Body of pancreas (tissue), 4 donors: ENCODE measurements around the gene LSAMP. TPM values are rescaled to one million over a fixed set of nuclear protein-coding genes. Genes with fewer than 3 reads are reported as not detected.

Experiments
- ATAC-seq: fragments of 150-250 bp; one replicate; pipeline ENCODE4 v1.9.1; 2016
- DNase-seq, 4 donors: peaks; one replicate each; pipeline ENCODE4 v3.0.0-alpha.2; 2019
- H3K27ac ChIP-seq, 4 donors: fragments of 200-600 bp; sonication (generic); 1 replicate in 3 of 4; 2 replicates in 1 of 4; pipeline versions ENCODE4 v1.5.1 to v1.6.1; 2016 to 2019; ENCODE audit warnings: mild to moderate bottlenecking in 1 of 4, mixed read lengths in 1 of 4, moderate library complexity in 1 of 4
- H3K27me3 ChIP-seq, 2 donors: fragments of 200-600 bp; sonication (generic); one replicate each; pipeline ENCODE4 v1.6.0; 2016; ENCODE audit warnings: mild to moderate bottlenecking in 1 of 2
- H3K36me3 ChIP-seq, 2 donors: fragments of 200-600 bp; sonication (generic); replicated peaks in 1 of 2; 2 replicates each; pipeline ENCODE4 v1.5.1; 2016; ENCODE audit warnings: low read depth in 2 of 2; ENCODE audit not compliant: insufficient read depth in 1 of 2
- H3K4me1 ChIP-seq: fragments of 200-600 bp; sonication (generic); one replicate; pipeline ENCODE4 v1.6.0; 2016
- H3K4me3 ChIP-seq, 2 donors: fragments of 200-600 bp; sonication (generic); 1 replicate in 1 of 2; 2 replicates in 1 of 2; pipeline ENCODE4 v1.5.1; 2016 to 2019
- H3K9me3 ChIP-seq, 3 donors: fragments of 200-600 bp; sonication (generic); 1 replicate in 2 of 3; 2 replicates in 1 of 3; pipeline ENCODE4 v1.5.1; 2016
- POLR2A ChIP-seq, 3 donors: fragments of 450-650 bp; IDR thresholded peaks; one replicate each; pipeline ENCODE4 v1.6.1; 2016; ENCODE audit warnings: antibody characterized with exemption in 3 of 3, mild to moderate bottlenecking in 2 of 3
- WGBS, 2 donors: methylation state at CpG; one replicate each; pipeline ENCODE4 v1.1.5; 2017; 5-methylcytosine and 5-hydroxymethylcytosine counted together
- intact Hi-C: fragments of 100-400 bp; cut with DNase I; formaldehyde crosslinking; loops from one replicate; pipeline ENCODE4 v1.15.1; 2023
- total RNA-seq, 2 donors: library from RNA; depleted of rRNA; stranded (reverse); fragments of >200 nt; gene quantifications; one replicate each; pipeline ENCODE4 v1.1.0, GENCODE V29; 2016
- TF ChIP-seq, protein P1 (sequence below), 7 experiments: fragments of 450-650 bp in 4 of 7; fragments of 200-600 bp in 3 of 7; sonication (generic) in 3 of 7; IDR thresholded peaks; one replicate each; pipeline ENCODE4 v1.5.1; 2016 to 2019; ENCODE audit warnings: antibody characterized with exemption in 7 of 7

LSAMP gene
- total RNA-seq, 2 donors from 2014 or later: 1.6 to 2.1 TPM

DNA sequence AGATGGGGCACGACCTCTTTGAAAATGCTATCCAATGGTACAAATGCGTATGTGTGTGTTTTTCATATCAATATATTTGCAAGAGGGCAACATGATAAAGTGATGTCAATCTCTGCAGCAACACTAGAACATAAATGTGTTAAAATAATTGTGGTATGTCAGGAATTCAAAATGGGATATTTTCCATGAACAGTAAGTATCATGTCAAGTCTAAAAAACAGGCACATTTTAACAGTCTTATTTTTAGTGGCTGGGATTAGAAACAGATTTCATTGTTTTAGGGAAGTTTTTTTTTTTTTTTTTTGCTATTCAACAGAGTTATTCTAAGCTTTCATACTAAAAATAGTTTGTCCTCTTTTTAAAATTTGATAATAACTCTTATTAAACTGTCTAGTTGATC is 612.2 kb downstream of the LSAMP start:
- Histone ChIP-seq H3K36me3 (no peaks in the 10 kb centered on the region), H3K4me3 (no peak overlapping the region), H3K9me3 (no peaks in the 10 kb centered on the region), H3K27ac (no peak overlapping the region), H3K4me1 (no peaks in the 10 kb centered on the region), H3K27me3 (no peaks in the 10 kb centered on the region)
- 40 to 80% methylated on average over 2 of the region's 2 CpGs for WGBS, 2 donors
- intact Hi-C loops: no loop called here
- ATAC-seq: no peak
- DNase-seq: no peak
- TF ChIP-seq, protein P1, sequence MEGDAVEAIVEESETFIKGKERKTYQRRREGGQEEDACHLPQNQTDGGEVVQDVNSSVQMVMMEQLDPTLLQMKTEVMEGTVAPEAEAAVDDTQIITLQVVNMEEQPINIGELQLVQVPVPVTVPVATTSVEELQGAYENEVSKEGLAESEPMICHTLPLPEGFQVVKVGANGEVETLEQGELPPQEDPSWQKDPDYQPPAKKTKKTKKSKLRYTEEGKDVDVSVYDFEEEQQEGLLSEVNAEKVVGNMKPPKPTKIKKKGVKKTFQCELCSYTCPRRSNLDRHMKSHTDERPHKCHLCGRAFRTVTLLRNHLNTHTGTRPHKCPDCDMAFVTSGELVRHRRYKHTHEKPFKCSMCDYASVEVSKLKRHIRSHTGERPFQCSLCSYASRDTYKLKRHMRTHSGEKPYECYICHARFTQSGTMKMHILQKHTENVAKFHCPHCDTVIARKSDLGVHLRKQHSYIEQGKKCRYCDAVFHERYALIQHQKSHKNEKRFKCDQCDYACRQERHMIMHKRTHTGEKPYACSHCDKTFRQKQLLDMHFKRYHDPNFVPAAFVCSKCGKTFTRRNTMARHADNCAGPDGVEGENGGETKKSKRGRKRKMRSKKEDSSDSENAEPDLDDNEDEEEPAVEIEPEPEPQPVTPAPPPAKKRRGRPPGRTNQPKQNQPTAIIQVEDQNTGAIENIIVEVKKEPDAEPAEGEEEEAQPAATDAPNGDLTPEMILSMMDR (IDR thresholded peaks at IDR 0.05): no peak
- no peak for TF ChIP-seq POLR2A (IDR thresholded peaks at IDR 0.05)

DNA sequence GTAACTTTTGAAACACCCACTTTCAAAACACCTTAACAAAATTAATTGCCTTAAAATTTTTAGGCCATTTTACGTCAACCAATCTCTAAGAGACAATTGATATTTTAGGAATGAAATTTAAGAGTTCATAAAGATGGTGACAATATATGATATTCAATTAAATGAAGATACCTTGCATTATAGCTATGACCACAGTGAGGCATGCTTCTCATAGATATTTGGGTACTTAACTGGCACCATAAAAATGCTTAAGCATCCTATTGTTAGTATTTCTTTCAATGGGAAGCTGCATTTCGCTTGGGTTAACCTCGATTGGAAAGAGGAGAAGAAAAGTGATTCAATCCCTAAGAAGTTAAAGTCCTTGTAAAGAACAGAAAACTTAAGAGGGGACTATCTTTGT is 613.0 kb downstream of the LSAMP start:
- Histone ChIP-seq H3K4me1 (no peaks in the 10 kb centered on the region), H3K27ac (no peak overlapping the region), H3K36me3 (no peaks in the 10 kb centered on the region), H3K4me3 (no peak overlapping the region), H3K27me3 (no peaks in the 10 kb centered on the region), H3K9me3 (no peaks in the 10 kb centered on the region)
- no peak for DNase-seq
- 64 to 68% methylated on average over 3 of the region's 3 CpGs for WGBS, 2 donors
- no peak for TF ChIP-seq POLR2A (IDR thresholded peaks at IDR 0.05)
- TF ChIP-seq, protein P1 (IDR thresholded peaks at IDR 0.05): no peak
- no peak for ATAC-seq
- intact Hi-C loops: no loop called here

DNA sequence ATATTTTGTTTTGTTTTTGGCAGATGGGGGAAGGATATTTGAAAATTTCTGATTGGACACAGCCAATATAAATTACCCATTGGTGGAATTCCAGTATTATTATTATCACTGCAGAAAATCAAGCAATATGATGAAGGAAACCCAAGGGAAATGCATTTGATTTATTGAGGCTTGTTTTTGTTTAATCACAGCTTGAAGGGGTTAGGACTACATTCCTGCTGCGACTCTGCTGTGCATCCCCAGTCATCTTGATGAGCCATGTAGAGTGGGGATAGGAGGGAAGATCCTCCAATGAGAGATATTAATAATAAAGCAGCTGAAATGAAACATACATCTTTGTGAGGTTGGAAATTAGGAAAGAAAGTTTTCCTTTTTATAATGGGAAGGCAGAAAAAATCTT is 613.4 kb downstream of the LSAMP start:
- TF ChIP-seq POLR2A (IDR thresholded peaks at IDR 0.05): no peak
- TF ChIP-seq, protein P1 (IDR thresholded peaks at IDR 0.05): no peak
- intact Hi-C loops: no loop called here
- Histone ChIP-seq H3K9me3 (no peaks in the 10 kb centered on the region), H3K36me3 (no peaks in the 10 kb centered on the region), H3K27ac (no peak overlapping the region), H3K27me3 (no peaks in the 10 kb centered on the region), H3K4me1 (no peaks in the 10 kb centered on the region), H3K4me3 (no peak overlapping the region)
- WGBS, 2 donors: 63 to 86% methylated on average over 1 of the region's 1 CpG
- DNase-seq (no peak), ATAC-seq (no peak)

DNA sequence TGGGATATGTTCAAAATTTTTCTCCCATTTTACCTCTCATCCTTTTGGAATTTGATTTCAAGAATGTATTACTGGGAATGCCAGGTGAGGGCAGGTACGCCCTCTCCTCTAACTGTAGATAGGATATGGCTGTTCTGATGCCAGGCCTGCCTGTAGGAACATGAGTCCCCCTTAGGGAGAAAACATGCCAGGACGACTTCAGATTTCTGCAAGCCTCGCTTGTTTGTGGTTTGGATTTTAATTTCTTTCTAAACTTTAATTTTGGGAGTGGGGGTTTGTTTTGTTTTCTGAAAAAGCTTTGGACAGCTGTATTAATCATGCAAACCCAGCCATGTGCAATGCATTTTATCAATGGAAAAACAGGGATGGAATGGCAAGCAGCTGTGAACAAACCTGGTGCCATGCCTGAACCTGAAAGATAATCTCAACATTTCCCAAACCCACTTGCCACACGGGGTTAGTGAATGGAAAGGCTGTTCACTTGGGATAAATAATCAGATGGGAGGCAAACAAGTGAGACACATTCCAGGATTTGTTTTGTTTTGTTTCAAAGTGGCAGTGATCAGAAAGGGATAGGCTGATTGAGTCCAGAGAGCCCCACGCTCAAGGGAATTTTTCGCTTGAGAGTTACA is 614.4 kb downstream of the LSAMP start:
- no peaks in the 10 kb centered on the region for H3K27me3 ChIP-seq
- DNase-seq: no peak
- H3K36me3 ChIP-seq: no peaks in the 10 kb centered on the region
- TF ChIP-seq POLR2A (IDR thresholded peaks at IDR 0.05): no peak
- TF ChIP-seq, protein P1 (IDR thresholded peaks at IDR 0.05): no peak
- intact Hi-C loops: no loop called here
- no peaks in the 10 kb centered on the region for H3K9me3 ChIP-seq
- 72 to 80% methylated on average over 6 of the region's 6 CpGs for WGBS, 2 donors
- no peak overlapping the region for H3K27ac ChIP-seq
- no peak overlapping the region for H3K4me3 ChIP-seq
- no peaks in the 10 kb centered on the region for H3K4me1 ChIP-seq
- ATAC-seq: no peak

DNA sequence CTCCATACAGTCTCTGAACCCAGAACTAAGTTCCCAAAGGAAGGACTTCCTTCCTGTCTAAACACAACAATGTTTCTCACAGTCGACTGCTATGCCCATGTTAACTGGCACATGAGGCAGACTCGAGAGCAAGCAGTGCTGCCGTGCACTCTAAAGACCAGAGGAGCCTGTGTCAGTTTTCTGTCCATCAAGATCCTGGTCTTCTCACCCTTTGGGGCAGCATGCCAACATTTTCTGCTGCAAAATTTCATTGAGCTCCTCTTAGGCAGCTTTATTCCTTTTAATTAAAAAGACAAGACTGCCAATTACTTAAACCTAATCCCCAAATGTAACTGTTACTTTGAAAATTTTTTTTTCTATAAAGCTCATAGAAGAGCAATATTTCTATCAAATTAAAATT is 616.9 kb downstream of the LSAMP start:
- Histone ChIP-seq H3K27me3 (no peaks in the 10 kb centered on the region), H3K4me1 (no peaks in the 10 kb centered on the region), H3K27ac (no peak overlapping the region), H3K9me3 (no peaks in the 10 kb centered on the region), H3K36me3 (no peaks in the 10 kb centered on the region), H3K4me3 (no peak overlapping the region)
- TF ChIP-seq POLR2A (IDR thresholded peaks at IDR 0.05): no peak
- TF ChIP-seq, protein P1 (IDR thresholded peaks at IDR 0.05): no peak
- ATAC-seq: no peak
- intact Hi-C loops: no loop called here
- DNase-seq: no peak
- WGBS, 2 donors: 64 to 75% methylated on average over 3 of the region's 3 CpGs
